ENCODE measurements around the gene SCART1. TPM values are rescaled to one million over a fixed set of nuclear protein-coding genes. Genes with fewer than 3 reads are reported as not detected.
"Not testable (repeated sequence)": the region's sequence is repeated elsewhere in the genome, so short reads cannot be mapped to it uniquely, and the experiment has no call there.

The SCART1 gene
- total RNA-seq, 4 donors from 2014 or later = 1.2 to 10.7 (median 2.0) TPM

DNA sequence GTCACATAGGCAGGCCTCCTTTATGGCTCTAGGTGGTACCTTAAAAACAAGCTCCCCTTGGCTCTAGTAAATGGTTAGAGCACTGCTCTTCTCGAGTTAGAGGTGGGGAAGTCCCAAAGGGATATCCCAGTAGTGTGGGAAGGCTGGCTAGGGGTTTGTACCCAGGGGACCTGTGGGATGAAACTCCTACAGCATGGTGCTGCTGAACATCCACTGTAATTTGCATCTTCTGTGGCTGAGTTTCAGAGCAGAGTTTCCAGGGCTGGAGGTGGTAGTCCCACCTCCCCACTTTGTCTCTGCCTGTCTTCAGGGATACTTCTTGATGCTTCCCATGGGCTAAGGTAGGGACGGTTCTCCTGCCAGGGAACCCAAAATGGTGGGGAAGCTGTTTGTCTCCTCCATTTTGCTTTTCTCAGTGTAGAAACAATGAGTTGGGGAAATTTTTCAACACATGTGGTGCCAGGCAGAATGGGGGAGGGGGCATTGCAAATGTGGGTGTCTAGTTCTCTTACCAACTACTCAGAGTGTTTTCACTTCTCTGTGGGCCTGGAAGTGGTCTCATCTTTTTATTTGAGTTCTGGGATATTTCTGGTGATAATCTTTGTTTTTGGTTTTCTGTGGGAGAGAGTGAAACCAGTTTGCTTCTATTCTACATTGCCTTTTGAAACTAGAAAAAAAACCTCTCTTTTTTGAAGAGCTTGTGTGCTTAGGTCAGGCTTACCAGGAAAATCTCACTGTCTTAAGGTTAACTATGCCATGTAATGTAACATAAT, 36.3 kb downstream of the SCART1 start:
- H3K36me3 ChIP-seq = peaks cover 5% of the 10 kb centered on the region
- DNase-seq (ENCODE audit: low spot score in 2 of 2) = no peak
- no peak overlapping the region for H3K4me3 ChIP-seq
- no peaks in the 10 kb centered on the region for H3K4me1 ChIP-seq
- peaks cover 14% of the 10 kb centered on the region for H3K9me3 ChIP-seq
- TF ChIP-seq EP300 (IDR thresholded peaks at IDR 0.05) (no peak), POLR2A (IDR thresholded peaks at IDR 0.05) (no peak), POLR2AphosphoS5 (IDR thresholded peaks at IDR 0.05) (no peak)
- TF ChIP-seq, protein P1, sequence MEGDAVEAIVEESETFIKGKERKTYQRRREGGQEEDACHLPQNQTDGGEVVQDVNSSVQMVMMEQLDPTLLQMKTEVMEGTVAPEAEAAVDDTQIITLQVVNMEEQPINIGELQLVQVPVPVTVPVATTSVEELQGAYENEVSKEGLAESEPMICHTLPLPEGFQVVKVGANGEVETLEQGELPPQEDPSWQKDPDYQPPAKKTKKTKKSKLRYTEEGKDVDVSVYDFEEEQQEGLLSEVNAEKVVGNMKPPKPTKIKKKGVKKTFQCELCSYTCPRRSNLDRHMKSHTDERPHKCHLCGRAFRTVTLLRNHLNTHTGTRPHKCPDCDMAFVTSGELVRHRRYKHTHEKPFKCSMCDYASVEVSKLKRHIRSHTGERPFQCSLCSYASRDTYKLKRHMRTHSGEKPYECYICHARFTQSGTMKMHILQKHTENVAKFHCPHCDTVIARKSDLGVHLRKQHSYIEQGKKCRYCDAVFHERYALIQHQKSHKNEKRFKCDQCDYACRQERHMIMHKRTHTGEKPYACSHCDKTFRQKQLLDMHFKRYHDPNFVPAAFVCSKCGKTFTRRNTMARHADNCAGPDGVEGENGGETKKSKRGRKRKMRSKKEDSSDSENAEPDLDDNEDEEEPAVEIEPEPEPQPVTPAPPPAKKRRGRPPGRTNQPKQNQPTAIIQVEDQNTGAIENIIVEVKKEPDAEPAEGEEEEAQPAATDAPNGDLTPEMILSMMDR (IDR thresholded peaks at IDR 0.05) = no peak
- 59% methylated on average over 2 of the region's 2 CpGs for WGBS
- H3K27ac ChIP-seq = no peak overlapping the region
- H3K27me3 ChIP-seq = no peaks in the 10 kb centered on the region

DNA sequence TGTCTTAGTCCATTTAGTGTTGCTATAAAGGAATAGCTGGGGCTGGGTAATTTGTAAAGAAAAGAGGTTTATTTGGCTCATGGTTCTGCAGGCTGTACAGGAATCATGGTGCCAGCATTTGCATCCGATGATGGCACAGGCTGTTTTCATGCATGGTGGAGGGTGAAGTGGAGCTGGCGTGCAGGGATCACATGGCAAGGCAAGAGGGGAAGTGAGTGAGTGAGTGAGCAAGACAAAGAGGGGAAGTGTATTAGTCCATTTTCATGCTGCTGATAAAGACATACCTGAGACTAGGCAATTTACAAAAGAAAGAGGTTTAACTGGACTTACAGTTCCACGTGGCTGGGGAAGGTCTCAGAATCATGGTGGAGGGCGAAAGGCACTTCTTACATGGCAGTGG, 39.8 kb downstream of the SCART1 start:
- H3K4me1 ChIP-seq; H3K4me3 ChIP-seq; H3K27me3 ChIP-seq; H3K9me3 ChIP-seq; DNase-seq (ENCODE audit: low spot score in 2 of 2); H3K36me3 ChIP-seq; H3K27ac ChIP-seq: not testable (repeated sequence)
- WGBS = 72% methylated on average over 4 of the region's 4 CpGs

DNA sequence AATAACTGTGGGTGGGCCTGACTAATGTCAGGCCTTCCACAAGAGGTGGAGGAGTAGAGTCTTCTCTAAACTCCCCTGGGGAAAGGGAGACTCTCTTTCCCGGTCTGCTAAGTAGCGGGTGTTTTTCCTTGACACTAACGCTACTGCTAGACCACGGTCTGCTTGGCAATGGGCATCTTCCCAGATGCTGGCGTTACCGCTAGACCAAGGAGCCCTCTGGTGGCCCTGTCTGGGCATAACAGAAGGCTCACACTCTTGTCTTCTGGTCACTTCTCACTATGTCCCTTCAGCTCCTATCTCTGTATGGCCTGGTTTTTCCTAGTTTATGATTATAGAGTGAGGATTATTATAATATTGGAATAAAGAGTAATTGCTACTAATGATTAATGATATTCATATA, 43.6 kb downstream of the SCART1 start:
- H3K4me3 ChIP-seq; H3K27me3 ChIP-seq; H3K9me3 ChIP-seq; H3K4me1 ChIP-seq; DNase-seq (ENCODE audit: low spot score in 2 of 2); H3K27ac ChIP-seq: not testable (repeated sequence)
- peaks cover 13% of the 10 kb centered on the region for H3K36me3 ChIP-seq
- WGBS = 65% methylated on average over 6 of the region's 6 CpGs

DNA sequence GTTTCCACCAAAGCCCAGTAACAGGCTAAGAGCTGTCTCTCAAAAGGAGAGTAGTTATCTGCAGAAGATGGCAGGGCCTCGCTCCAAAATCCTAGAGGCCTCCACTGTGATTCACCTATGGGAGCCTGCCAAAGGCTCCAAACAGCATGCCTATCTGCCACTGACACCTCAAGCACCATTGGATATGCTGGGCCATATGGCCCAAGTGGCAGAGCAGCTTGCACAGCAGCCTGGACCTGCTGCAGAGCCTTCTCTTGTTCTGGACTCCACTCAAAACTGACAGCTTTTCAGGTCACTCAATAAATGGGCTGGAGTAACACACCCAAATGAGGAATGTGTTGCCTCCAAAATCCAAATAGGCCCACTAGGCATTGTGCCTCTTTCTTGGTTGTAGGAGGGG, 45.4 kb downstream of the SCART1 start:
- 83% methylated on average over 1 of the region's 1 CpG for WGBS
- not testable (repeated sequence) for H3K4me1 ChIP-seq; H3K4me3 ChIP-seq; H3K27ac ChIP-seq; DNase-seq (ENCODE audit: low spot score in 2 of 2); H3K27me3 ChIP-seq; H3K9me3 ChIP-seq
- H3K36me3 ChIP-seq = peaks cover 13% of the 10 kb centered on the region

DNA sequence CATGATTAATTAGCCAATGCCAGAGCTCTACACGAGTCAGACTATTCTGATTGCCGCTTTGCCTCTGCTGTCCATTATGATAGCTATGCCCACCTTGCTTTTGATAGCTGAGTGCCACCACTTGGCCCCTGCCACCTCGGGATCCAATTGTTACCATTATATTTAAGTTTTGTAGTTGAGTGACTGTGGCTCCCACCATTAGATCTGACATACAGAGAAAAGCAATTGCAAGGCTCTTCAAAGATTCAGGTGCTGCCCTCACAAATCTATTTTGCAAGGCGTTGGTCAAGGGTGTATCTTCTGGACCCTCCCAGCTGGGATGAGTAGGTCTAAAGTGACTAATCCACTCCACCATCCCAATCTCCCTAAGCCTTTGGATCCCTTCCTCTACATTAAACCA, 47.2 kb downstream of the SCART1 start:
- not testable (repeated sequence) for H3K27me3 ChIP-seq; H3K4me3 ChIP-seq; DNase-seq (ENCODE audit: low spot score in 2 of 2); H3K4me1 ChIP-seq; H3K36me3 ChIP-seq; H3K27ac ChIP-seq; H3K9me3 ChIP-seq
- WGBS = 67% methylated on average over 4 of the region's 4 CpGs

DNA sequence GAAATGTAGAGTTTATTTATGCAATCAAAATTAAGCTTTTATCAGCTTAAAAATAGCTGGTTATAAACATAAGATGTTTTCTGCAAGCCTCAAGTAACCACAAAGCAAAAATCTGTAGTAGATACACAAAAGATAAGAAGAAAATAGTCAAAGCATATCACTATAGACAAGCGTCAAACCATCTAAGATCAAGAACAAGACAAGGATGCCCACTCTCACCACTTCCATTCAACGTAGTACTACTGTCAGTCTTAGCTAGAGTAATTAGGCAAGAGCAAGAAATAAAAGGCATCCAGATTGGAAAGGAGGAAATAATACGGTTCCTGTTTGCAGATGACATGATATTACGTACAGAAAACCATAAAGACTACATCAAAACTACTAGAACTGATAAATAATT, 56.0 kb downstream of the SCART1 start:
- H3K4me3 ChIP-seq = no peak overlapping the region
- H3K27ac ChIP-seq = no peak overlapping the region
- no peaks in the 10 kb centered on the region for H3K4me1 ChIP-seq
- H3K36me3 ChIP-seq = no peaks in the 10 kb centered on the region
- peaks cover 7% of the 10 kb centered on the region for H3K9me3 ChIP-seq
- no peaks in the 10 kb centered on the region for H3K27me3 ChIP-seq
- TF ChIP-seq POLR2AphosphoS5 (IDR thresholded peaks at IDR 0.05) = no peak
- no peak for TF ChIP-seq POLR2A (IDR thresholded peaks at IDR 0.05)
- TF ChIP-seq, protein P1 (IDR thresholded peaks at IDR 0.05) = no peak
- TF ChIP-seq EP300 (IDR thresholded peaks at IDR 0.05) = no peak
- WGBS = 83% methylated on average over 4 of the region's 4 CpGs
- no peak for DNase-seq (ENCODE audit: low spot score in 2 of 2)

DNA sequence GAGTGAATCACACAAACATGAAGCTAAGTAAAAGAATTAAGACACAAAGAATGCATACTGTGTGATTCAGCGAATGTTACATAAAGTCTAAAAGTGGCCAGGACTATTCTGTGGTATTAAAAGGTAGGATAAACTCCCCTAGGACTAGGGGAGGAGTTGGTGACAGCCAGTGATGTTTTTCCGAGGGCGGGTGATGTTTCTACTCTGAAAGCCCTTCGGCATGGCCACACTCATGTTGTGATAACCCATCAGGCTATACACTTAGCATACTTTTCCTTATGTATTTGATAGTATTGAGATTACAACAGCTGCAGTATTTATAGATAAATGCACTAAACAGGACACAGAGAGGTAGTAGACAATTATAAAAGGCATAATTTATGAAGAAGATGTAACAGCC, 57.7 kb downstream of the SCART1 start:
- Histone ChIP-seq H3K27me3 (no peaks in the 10 kb centered on the region), H3K9me3 (peaks cover 7% of the 10 kb centered on the region), H3K27ac (no peak overlapping the region), H3K4me1 (no peaks in the 10 kb centered on the region), H3K4me3 (no peak overlapping the region), H3K36me3 (no peaks in the 10 kb centered on the region)
- 82% methylated on average over 4 of the region's 4 CpGs for whole genome bisulfite sequencing
- TF ChIP-seq EP300 (IDR thresholded peaks at IDR 0.05) (no peak), POLR2A (IDR thresholded peaks at IDR 0.05) (no peak), POLR2AphosphoS5 (IDR thresholded peaks at IDR 0.05) (no peak)
- TF ChIP-seq, protein P1 (IDR thresholded peaks at IDR 0.05) = no peak
- no peak for DNase-seq (ENCODE audit: low spot score in 2 of 2)
